Uterus (tissue), 2 donors: ENCODE results near the gene TTC22.

Source experiments
- CTCF ChIP-seq, 4 experiments: fragments of 200-600 bp in 2 of 4; fragments of 450-650 bp in 2 of 4; sonication (generic) in 2 of 4; IDR thresholded peaks; one replicate each; pipeline ENCODE4 v1.5.1; 2016 to 2019; ENCODE audit warnings: antibody characterized with exemption in 4 of 4, mild to moderate bottlenecking in 2 of 4, moderate library complexity in 1 of 4
- POLR2A ChIP-seq, 2 donors: fragments of 450-650 bp; IDR thresholded peaks; one replicate each; pipeline ENCODE4 v1.6.1; 2016; ENCODE audit warnings: antibody characterized with exemption in 2 of 2, mild to moderate bottlenecking in 1 of 2, moderate library complexity in 1 of 2

- TF ChIP-seq POLR2A (IDR thresholded peaks at IDR 0.05) (no peak), CTCF (IDR thresholded peaks at IDR 0.05) (no peak)
Observed at GRCh38 chr1:54819195-54819536, 18.0 kb upstream of the TTC22 start.
